Activated CD8-positive, alpha-beta memory T cell treated with anti-CD3 and anti-CD28 coated beads, Interleukin-2, amount 10 ng/mL, durations not matched to agents 7 days and 5 days (primary cell): ENCODE data around the gene OAS3. TPM values are rescaled to one million over a fixed set of nuclear protein-coding genes. Genes with fewer than 3 reads are reported as not detected.

Source experiments
- ATAC-seq: fragments of 150-1000 bp; cut with Tn5 transposase; one replicate; pipeline ENCODE4 v1.10.0; 2021; ENCODE audit warnings: moderate library complexity
- CTCF ChIA-PET: fragments of 350-600 bp; sonication (Branson Sonifier 250); formaldehyde crosslinking; loops from one replicate; lab custom pipeline; 2021; ENCODE audit warnings: antibody characterized with exemption; lab: Charles Lee
- DNase-seq: peaks from one replicate; pipeline ENCODE4 v3.0.0-alpha.2; 2020
- H3K27ac Mint-ChIP-seq: one replicate; pipeline ENCODE4 v1.8.0; 2021; ENCODE audit warnings: mild to moderate bottlenecking, mixed read lengths
- H3K27me3 Mint-ChIP-seq: one replicate; pipeline ENCODE4 v1.8.0; 2021; ENCODE audit warnings: mixed read lengths
- H3K36me3 Mint-ChIP-seq: one replicate; pipeline ENCODE4 v1.8.0; 2021; ENCODE audit warnings: mild to moderate bottlenecking, mixed read lengths
- H3K4me1 Mint-ChIP-seq: one replicate; pipeline ENCODE4 v1.8.0; 2021; ENCODE audit warnings: mixed read lengths
- H3K4me3 Mint-ChIP-seq: one replicate; pipeline ENCODE4 v1.8.0; 2021; ENCODE audit warnings: mild to moderate bottlenecking, moderate library complexity, mixed read lengths
- H3K9me3 Mint-ChIP-seq: one replicate; pipeline ENCODE4 v1.8.0; 2022; ENCODE audit warnings: low read depth, mixed read lengths
- total RNA-seq, 2 experiments: library from RNA; stranded (reverse); gene quantifications; one replicate each; pipeline ENCODE4 v1.2.3, GENCODE V29; 2021

OAS3 gene
- total RNA-seq, 2 experiments from 2014 or later = 290 to 394 TPM

DNA sequence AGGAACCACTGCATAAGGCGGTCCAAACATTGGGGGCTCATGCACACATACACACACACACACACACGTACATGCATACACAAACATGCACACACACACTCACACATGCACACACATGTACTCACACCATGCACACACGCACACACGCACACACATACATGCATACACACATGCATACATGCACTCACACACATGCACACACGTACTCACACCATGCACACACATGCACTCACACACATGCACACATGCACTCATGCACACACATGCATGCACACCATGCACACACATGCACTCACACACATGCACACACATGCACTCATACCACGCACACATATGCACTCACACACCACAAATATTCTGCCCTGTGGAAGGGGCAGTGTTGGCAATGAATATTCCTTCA, 62.2 kb downstream of the OAS3 start:
- no peak overlapping the region for H3K4me3 Mint-ChIP-seq
- no peaks in the 10 kb centered on the region for H3K9me3 Mint-ChIP-seq
- no peak overlapping the region for H3K27ac Mint-ChIP-seq
- H3K27me3 Mint-ChIP-seq = no peaks in the 10 kb centered on the region
- DNase-seq (no peak), ATAC-seq (no peak)
- H3K36me3 Mint-ChIP-seq = peaks cover 93% of the 10 kb centered on the region
- CTCF ChIA-PET = no interaction called here
- H3K4me1 Mint-ChIP-seq = peaks cover 1% of the 10 kb centered on the region

GRCh38 chr12:113002155-113002554, 63.9 kb downstream of the OAS3 start:
- H3K27ac Mint-ChIP-seq = no peak overlapping the region
- H3K9me3 Mint-ChIP-seq = no peaks in the 10 kb centered on the region
- CTCF ChIA-PET = interaction anchor here (0.7 kb wide), 1 partner anchor 9 kb away, joined by 4 read pairs; no protein-coding TSS in a partner anchor
- no peak for ATAC-seq
- H3K4me1 Mint-ChIP-seq = no peaks in the 10 kb centered on the region
- no peak for DNase-seq
- no peaks in the 10 kb centered on the region for H3K27me3 Mint-ChIP-seq
- H3K36me3 Mint-ChIP-seq = peaks cover 91% of the 10 kb centered on the region
- no peak overlapping the region for H3K4me3 Mint-ChIP-seq

- Mint-ChIP-seq H3K9me3 (no peaks in the 10 kb centered on the region), H3K27ac (no peak overlapping the region), H3K27me3 (no peaks in the 10 kb centered on the region), H3K4me1 (no peaks in the 10 kb centered on the region), H3K36me3 (peaks cover 91% of the 10 kb centered on the region), H3K4me3 (no peak overlapping the region)
- DNase-seq = no peak
- CTCF ChIA-PET = interaction anchor here (6.4 kb wide), 1 partner anchor 10 kb away, joined by 47 read pairs; no protein-coding TSS in a partner anchor
- no peak for ATAC-seq
Measured at GRCh38 chr12:113002676-113003075, 64.4 kb downstream of the OAS3 start.

DNA sequence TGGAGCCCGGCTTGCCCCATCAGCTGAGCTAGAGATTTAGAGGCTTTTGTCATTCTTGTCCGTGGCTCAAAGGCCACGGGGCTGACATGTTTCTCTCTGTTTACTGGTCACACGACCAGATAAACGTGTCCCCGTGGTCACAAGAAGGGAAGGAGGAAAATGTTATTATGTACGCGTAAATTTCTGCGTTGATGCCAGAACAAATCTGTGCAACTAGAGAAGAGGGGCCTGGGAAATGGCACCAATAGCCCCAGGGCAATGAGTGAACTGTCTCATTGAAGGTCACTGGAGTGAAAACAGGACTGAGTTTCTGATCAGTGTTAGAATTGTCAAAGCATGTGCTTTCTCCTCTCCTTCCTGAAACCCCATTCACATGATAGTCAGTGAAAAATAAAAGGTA, 65.4 kb downstream of the OAS3 start:
- H3K27me3 Mint-ChIP-seq = no peaks in the 10 kb centered on the region
- CTCF ChIA-PET = interaction anchor here (6.4 kb wide), 1 partner anchor 11 kb away, joined by 47 read pairs; no protein-coding TSS in a partner anchor
- H3K4me3 Mint-ChIP-seq = no peak overlapping the region
- ATAC-seq (no peak), DNase-seq (no peak)
- no peaks in the 10 kb centered on the region for H3K9me3 Mint-ChIP-seq
- H3K4me1 Mint-ChIP-seq = no peaks in the 10 kb centered on the region
- peaks cover 91% of the 10 kb centered on the region for H3K36me3 Mint-ChIP-seq
- no peak overlapping the region for H3K27ac Mint-ChIP-seq

- Mint-ChIP-seq H3K27ac (no peak overlapping the region), H3K36me3 (peaks cover 91% of the 10 kb centered on the region), H3K27me3 (no peaks in the 10 kb centered on the region), H3K9me3 (no peaks in the 10 kb centered on the region), H3K4me1 (no peaks in the 10 kb centered on the region), H3K4me3 (no peak overlapping the region)
- CTCF ChIA-PET = interaction anchor here (0.7 to 6.4 kb wide), 3 partner anchors 13 to 24 kb away, joined by 4 to 47 read pairs (median 8); no protein-coding TSS in a partner anchor
- ATAC-seq (no peak), DNase-seq (no peak)
Measured at GRCh38 chr12:113005762-113006161, 67.5 kb downstream of the OAS3 start.

GRCh38 chr12:113006206-113006605, 67.9 kb downstream of the OAS3 start:
- no peak overlapping the region for H3K4me3 Mint-ChIP-seq
- H3K36me3 Mint-ChIP-seq = peaks cover 93% of the 10 kb centered on the region
- DNase-seq (no peak), ATAC-seq (no peak)
- H3K9me3 Mint-ChIP-seq = no peaks in the 10 kb centered on the region
- no peaks in the 10 kb centered on the region for H3K27me3 Mint-ChIP-seq
- no peak overlapping the region for H3K27ac Mint-ChIP-seq
- H3K4me1 Mint-ChIP-seq = no peaks in the 10 kb centered on the region
- CTCF ChIA-PET = interaction anchor here (0.7 to 6.4 kb wide), 3 partner anchors 13 to 24 kb away, joined by 4 to 47 read pairs (median 8); no protein-coding TSS in a partner anchor

DNA sequence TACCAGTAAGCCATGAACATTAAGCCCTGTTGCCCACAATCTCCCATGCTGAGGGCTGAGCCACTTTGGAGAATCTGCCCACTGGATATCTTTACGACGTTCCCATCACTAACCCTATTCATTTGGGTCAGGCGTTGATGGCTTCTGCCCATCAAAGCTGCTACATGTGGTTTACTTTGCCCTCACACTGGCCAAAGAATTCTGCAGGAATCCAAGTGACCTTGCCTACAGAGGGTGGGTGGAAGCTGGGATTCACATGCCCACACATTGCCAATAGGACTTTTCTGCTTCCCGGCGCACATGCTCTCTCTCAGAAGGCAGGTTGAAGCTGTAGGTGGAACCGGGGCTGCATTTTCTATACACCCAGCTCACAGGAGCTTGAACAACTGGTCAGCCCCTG, 68.4 kb downstream of the OAS3 start:
- ATAC-seq (no peak), DNase-seq (no peak)
- no peaks in the 10 kb centered on the region for H3K27me3 Mint-ChIP-seq
- CTCF ChIA-PET = interaction anchor here (0.6 to 6.4 kb wide), 4 partner anchors 14 to 106 kb away, joined by 3 to 47 read pairs (median 6); no protein-coding TSS in a partner anchor
- no peak overlapping the region for H3K4me3 Mint-ChIP-seq
- H3K36me3 Mint-ChIP-seq = peaks cover 93% of the 10 kb centered on the region
- H3K27ac Mint-ChIP-seq = no peak overlapping the region
- no peaks in the 10 kb centered on the region for H3K9me3 Mint-ChIP-seq
- H3K4me1 Mint-ChIP-seq = no peaks in the 10 kb centered on the region

DNA sequence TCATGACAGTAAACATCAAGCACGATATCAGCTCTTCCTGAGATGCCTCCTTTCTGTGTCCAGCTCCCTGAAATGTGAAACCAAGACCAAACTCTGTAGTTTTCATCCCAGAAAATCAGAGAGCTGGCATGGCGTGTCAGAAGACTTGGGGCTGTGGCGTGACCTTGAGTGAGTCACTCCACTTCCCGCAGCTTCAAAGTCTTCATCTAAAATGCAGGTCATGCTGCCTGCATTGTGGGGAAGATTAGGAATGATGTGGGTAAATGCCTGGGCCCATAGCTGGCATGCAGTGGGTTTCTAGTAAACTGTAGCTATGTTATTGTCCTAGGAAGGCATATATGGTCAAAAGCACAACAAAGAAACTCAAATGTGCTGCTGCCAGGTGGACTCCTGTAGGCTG, 68.9 kb downstream of the OAS3 start:
- no peaks in the 10 kb centered on the region for H3K9me3 Mint-ChIP-seq
- H3K36me3 Mint-ChIP-seq = peaks cover 95% of the 10 kb centered on the region
- H3K4me1 Mint-ChIP-seq = no peaks in the 10 kb centered on the region
- no peak overlapping the region for H3K27ac Mint-ChIP-seq
- H3K27me3 Mint-ChIP-seq = no peaks in the 10 kb centered on the region
- CTCF ChIA-PET = interaction anchor here (0.6 to 6.4 kb wide), 4 partner anchors 14 to 107 kb away, joined by 3 to 47 read pairs (median 6); no protein-coding TSS in a partner anchor
- no peak for ATAC-seq
- no peak for DNase-seq
- no peak overlapping the region for H3K4me3 Mint-ChIP-seq

DNA sequence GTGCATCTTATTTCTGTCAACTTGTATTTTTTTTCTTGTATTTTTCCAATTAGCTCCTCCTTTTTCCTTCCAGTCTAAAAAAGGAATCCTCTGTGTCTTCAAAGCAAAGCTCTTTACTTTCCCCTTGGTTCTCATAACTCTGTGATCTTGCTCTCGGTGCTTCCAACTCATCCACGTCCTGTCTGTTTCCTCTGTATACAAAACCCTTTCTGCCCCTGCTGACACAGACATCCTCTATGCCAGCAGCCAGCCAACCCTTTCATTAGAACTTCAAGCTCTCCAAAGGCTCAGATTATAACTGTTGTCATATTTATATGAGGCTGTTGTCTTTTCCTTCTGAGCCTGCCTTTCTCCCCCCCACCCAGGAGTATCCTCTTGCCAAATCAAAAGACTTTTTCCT, 72.4 kb downstream of the OAS3 start:
- no peak for ATAC-seq
- H3K4me1 Mint-ChIP-seq = no peaks in the 10 kb centered on the region
- no peak overlapping the region for H3K27ac Mint-ChIP-seq
- no peaks in the 10 kb centered on the region for H3K9me3 Mint-ChIP-seq
- H3K4me3 Mint-ChIP-seq = no peak overlapping the region
- no peak for DNase-seq
- H3K27me3 Mint-ChIP-seq = no peaks in the 10 kb centered on the region
- H3K36me3 Mint-ChIP-seq = peaks cover 62% of the 10 kb centered on the region
- CTCF ChIA-PET = interaction anchor here (0.7 to 4.4 kb wide), 3 partner anchors 17 to 23 kb away, joined by 3 to 24 read pairs (median 3); no protein-coding TSS in a partner anchor

DNA sequence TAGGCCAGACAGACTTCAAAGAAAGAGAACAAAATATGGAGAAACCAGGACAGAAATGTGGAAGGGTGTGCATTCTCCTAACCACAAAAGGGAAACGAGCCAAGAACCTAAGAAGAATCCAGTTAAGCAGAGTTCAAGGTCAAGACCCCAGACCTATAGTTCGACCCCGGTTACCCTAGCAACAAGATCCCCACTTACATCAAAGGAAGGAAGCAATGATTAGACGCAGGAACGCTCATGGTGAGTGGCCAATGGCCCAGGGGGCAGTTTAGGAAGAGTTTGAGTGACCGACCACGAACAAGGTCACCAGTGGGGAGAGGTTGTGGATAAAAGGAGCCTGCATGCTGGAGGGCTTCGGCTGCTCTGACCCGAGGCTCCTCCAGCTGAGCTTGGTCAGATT, 76.3 kb downstream of the OAS3 start:
- no peaks in the 10 kb centered on the region for H3K27me3 Mint-ChIP-seq
- H3K4me3 Mint-ChIP-seq = no peak overlapping the region
- no peak for ATAC-seq
- H3K36me3 Mint-ChIP-seq = peaks cover 24% of the 10 kb centered on the region
- H3K9me3 Mint-ChIP-seq = no peaks in the 10 kb centered on the region
- no peak for DNase-seq
- H3K27ac Mint-ChIP-seq = no peak overlapping the region
- H3K4me1 Mint-ChIP-seq = no peaks in the 10 kb centered on the region
- CTCF ChIA-PET = interaction anchor here (4.4 kb wide), 1 partner anchor 21 kb away, joined by 24 read pairs; no protein-coding TSS in a partner anchor

DNA sequence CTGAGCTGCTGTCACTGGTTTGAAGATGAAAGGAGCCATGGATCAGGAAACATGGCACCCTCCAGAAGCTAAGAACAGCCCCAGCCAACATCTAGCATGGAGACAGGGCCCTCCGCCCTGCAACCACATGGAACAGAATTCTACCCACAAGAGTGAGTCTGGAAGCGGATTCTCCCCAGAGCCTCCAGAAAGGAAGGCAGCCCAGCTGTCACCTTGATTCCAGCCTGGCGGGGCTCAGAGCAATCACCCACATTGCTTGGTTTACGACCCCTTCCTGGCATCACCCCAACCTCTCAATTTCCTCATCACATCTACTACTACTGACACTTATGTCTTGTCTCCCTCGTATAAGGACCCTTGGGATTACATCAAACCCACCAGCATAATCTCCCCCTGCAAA, 78.5 kb downstream of the OAS3 start:
- H3K36me3 Mint-ChIP-seq = peaks cover 3% of the 10 kb centered on the region
- H3K4me1 Mint-ChIP-seq = peaks cover 4% of the 10 kb centered on the region
- no peak overlapping the region for H3K27ac Mint-ChIP-seq
- H3K4me3 Mint-ChIP-seq = no peak overlapping the region
- DNase-seq = no peak
- no peak for ATAC-seq
- peaks cover 8% of the 10 kb centered on the region for H3K27me3 Mint-ChIP-seq
- no peaks in the 10 kb centered on the region for H3K9me3 Mint-ChIP-seq
- CTCF ChIA-PET = interaction anchor here (1.2 to 2.3 kb wide), 2 partner anchors 12 to 24 kb away, joined by 4 to 7 read pairs; no protein-coding TSS in a partner anchor

DNA sequence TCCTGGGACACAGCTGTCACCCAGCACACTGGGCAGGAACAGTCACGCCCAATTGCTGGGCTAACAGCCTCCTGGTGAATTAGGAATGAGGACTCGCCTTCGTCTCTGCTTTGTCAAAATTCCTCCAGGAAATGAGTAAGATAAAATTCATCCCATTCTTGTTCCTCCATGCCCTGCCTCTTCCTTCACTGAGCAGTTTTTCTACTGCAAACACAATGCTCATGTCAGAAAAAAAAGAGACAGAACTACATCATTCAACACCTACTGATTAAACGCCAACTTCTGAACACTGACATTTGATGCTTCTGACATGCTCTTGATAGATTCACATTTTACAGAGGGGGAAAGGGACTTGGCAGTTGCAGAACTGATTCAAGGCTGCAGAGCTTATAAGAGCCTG, 80.8 kb downstream of the OAS3 start:
- Mint-ChIP-seq H3K27ac (no peak overlapping the region), H3K9me3 (no peaks in the 10 kb centered on the region), H3K4me1 (peaks cover 17% of the 10 kb centered on the region), H3K36me3 (no peaks in the 10 kb centered on the region), H3K27me3 (peaks cover 8% of the 10 kb centered on the region), H3K4me3 (no peak overlapping the region)
- CTCF ChIA-PET = interaction anchor here (1.2 kb wide), 1 partner anchor 26 kb away, joined by 3 read pairs; no protein-coding TSS in a partner anchor
- no peak for ATAC-seq
- no peak for DNase-seq

DNA sequence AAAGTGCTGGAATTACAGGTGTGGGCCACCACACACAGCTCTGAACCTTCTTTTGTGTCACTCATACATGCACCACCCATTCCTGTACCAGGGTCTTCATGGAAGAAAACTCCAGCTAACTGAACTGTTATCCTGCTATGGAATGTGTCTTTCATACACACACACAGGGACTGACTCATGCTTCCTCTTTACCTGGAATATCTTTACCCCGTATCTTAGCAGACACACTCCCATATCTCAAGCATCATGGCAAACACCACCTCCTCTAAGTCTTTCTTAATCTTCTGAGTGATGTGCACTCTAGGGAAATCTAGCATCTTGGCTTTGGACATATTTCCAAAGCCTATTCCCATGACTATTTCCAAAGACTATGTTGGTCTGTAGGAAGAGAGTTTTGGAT, 83.2 kb downstream of the OAS3 start:
- no peak overlapping the region for H3K4me3 Mint-ChIP-seq
- H3K4me1 Mint-ChIP-seq = peaks cover 17% of the 10 kb centered on the region
- peaks cover 11% of the 10 kb centered on the region for H3K27me3 Mint-ChIP-seq
- DNase-seq = no peak
- H3K36me3 Mint-ChIP-seq = no peaks in the 10 kb centered on the region
- ATAC-seq = no peak
- H3K9me3 Mint-ChIP-seq = no peaks in the 10 kb centered on the region
- CTCF ChIA-PET = interaction anchor here (1.3 to 2.6 kb wide), 3 partner anchors 9 to 29 kb away, joined by 3 to 12 read pairs (median 4); no protein-coding TSS in a partner anchor
- no peak overlapping the region for H3K27ac Mint-ChIP-seq
